H1 (cell line): ENCODE data around the gene CCDC83. TPM values are rescaled to one million over a fixed set of nuclear protein-coding genes. Genes with fewer than 3 reads are reported as not detected.

Source experiments
- CTCF ChIA-PET: fragments of 300-600 bp; sonication (Branson Sonifier 250); formaldehyde crosslinking; loops from one replicate; lab custom pipeline; 2021; ENCODE audit not compliant: partially characterized antibody; lab: Charles Lee
- POLR2A ChIA-PET: fragments of 300-600 bp; sonication (Branson Sonifier 250); formaldehyde crosslinking; loops from one replicate; lab custom pipeline; 2021; ENCODE audit warnings: inconsistent platforms; ENCODE audit not compliant: partially characterized antibody; lab: Charles Lee
- DNase-seq, 2 experiments: peaks; one replicate each; pipeline versions ENCODE4 v3.0.0 to v3.0.0-alpha.2; 2010 to 2022; ENCODE audit warnings: low spot score in 2 of 2, low read depth in 1 of 2, mixed read lengths in 1 of 2
- FAIRE-seq: peaks from 2 replicates; lab custom pipeline; 2011; peaks lifted over from hg19 to GRCh38; lab: Jason Lieb, UNC
- H2AFZ ChIP-seq: 2 replicates; pipeline ENCODE4 v1.8.1; 2012; ENCODE audit warnings: low read length, inconsistent platforms
- H2AK5ac ChIP-seq: 2 replicates; pipeline ENCODE4 v1.6.1; 2013; ENCODE audit warnings: low read depth, low read length
- H2BK120ac ChIP-seq: replicated peaks from 2 replicates; pipeline ENCODE3; 2013; ENCODE audit warnings: low read depth, low read length, inconsistent platforms
- H2BK12ac ChIP-seq: 2 replicates; pipeline ENCODE4 v1.6.1; 2013; ENCODE audit warnings: low read depth, low read length
- H2BK15ac ChIP-seq: 2 replicates; pipeline ENCODE4 v1.6.1; 2013; ENCODE audit warnings: low read length
- H2BK20ac ChIP-seq: 2 replicates; pipeline ENCODE4 v1.6.1; 2013; ENCODE audit warnings: low read length
- H2BK5ac ChIP-seq: 2 replicates; pipeline ENCODE4 v1.6.1; 2013; ENCODE audit warnings: low read depth, low read length
- H3K14ac ChIP-seq: 2 replicates; pipeline ENCODE4 v1.6.1; 2013; ENCODE audit warnings: inconsistent platforms; ENCODE audit not compliant: insufficient read length
- H3K18ac ChIP-seq: 2 replicates; pipeline ENCODE4 v1.6.1; 2013; ENCODE audit warnings: low read length; ENCODE audit errors: extremely low read depth
- H3K23ac ChIP-seq: 2 replicates; pipeline ENCODE4 v1.6.1; 2013; ENCODE audit warnings: inconsistent platforms; ENCODE audit not compliant: insufficient read length
- H3K23me2 ChIP-seq: 2 replicates; pipeline ENCODE4 v1.6.1; 2013; ENCODE audit warnings: low read depth, low read length
- H3K27ac ChIP-seq: 2 replicates; pipeline ENCODE4 v1.6.1; 2011; ENCODE audit warnings: low read depth, low read length, inconsistent platforms
- H3K27me3 ChIP-seq, 4 experiments: replicated peaks in 1 of 4; 1 replicate in 1 of 4; 2 replicates in 3 of 4; pipeline versions ENCODE4 v1.6.1 to v1.8.1; 2011 to 2013; ENCODE audit warnings: low read length in 3 of 4, mild to moderate bottlenecking in 3 of 4, inconsistent platforms in 2 of 4, mixed read lengths in 2 of 4, moderate library complexity in 1 of 4; ENCODE audit not compliant: control insufficient read depth in 3 of 4, insufficient read depth in 3 of 4; ENCODE audit errors: extremely low read depth in 1 of 4
- H3K36me3 ChIP-seq, 4 experiments: 2 replicates each; pipeline versions ENCODE4 v1.6.1 to v1.8.1; 2011 to 2013; ENCODE audit warnings: mild to moderate bottlenecking in 4 of 4, low read length in 3 of 4, moderate library complexity in 2 of 4, control low read depth in 1 of 4, inconsistent platforms in 1 of 4; ENCODE audit not compliant: insufficient read depth in 4 of 4, control insufficient read depth in 2 of 4
- H3K4ac ChIP-seq: replicated peaks from 2 replicates; pipeline ENCODE3; 2013; ENCODE audit warnings: low read length, low read depth, mixed read lengths, inconsistent platforms; ENCODE audit not compliant: insufficient read length
- H3K4me1 ChIP-seq, 4 experiments: replicated peaks in 1 of 4; 1 replicate in 1 of 4; 2 replicates in 3 of 4; pipeline versions ENCODE4 v1.6.1 to v1.8.1; 2011 to 2013; ENCODE audit warnings: low read length in 3 of 4, inconsistent platforms in 2 of 4, mixed read lengths in 1 of 4; ENCODE audit not compliant: insufficient read depth in 4 of 4, control insufficient read depth in 3 of 4
- H3K4me2 ChIP-seq, 2 experiments: 2 replicates each; pipeline versions ENCODE4 v1.6.1 to v1.8.1; 2011 to 2013; ENCODE audit warnings: low read depth in 2 of 2, low read length in 2 of 2, control low read depth in 1 of 2, inconsistent platforms in 1 of 2, mild to moderate bottlenecking in 1 of 2; ENCODE audit not compliant: insufficient read depth in 1 of 2
- H3K4me3 ChIP-seq, 4 experiments: fragments of 200-600, 300-600 bp in 1 of 4; sonication (generic), shearing (Covaris generic), sonication (Bioruptor Twin) in 1 of 4; 2 replicates each; pipeline versions ENCODE4 v1.5.1 to v1.8.1; 2011 to 2016; ENCODE audit warnings: low read length in 4 of 4, low read depth in 3 of 4, control low read depth in 2 of 4, inconsistent platforms in 2 of 4, mild to moderate bottlenecking in 2 of 4, mixed read lengths in 1 of 4, moderate library complexity in 1 of 4; ENCODE audit not compliant: insufficient read depth in 2 of 4; ENCODE audit errors: extremely low read depth in 1 of 4
- H3K56ac ChIP-seq: replicated peaks from 2 replicates; pipeline ENCODE3; 2013; ENCODE audit warnings: low read depth, mild to moderate bottlenecking, mixed read lengths, low read length, inconsistent platforms; ENCODE audit not compliant: insufficient read length
- H3K79me1 ChIP-seq: 2 replicates; pipeline ENCODE4 v1.6.1; 2013; ENCODE audit warnings: low read depth, low read length, control low read depth
- H3K79me2 ChIP-seq, 2 experiments: 2 replicates each; pipeline versions ENCODE4 v1.6.1 to v1.8.1; 2012 to 2013; ENCODE audit warnings: low read length in 2 of 2, mild to moderate bottlenecking in 2 of 2, inconsistent platforms in 1 of 2; ENCODE audit not compliant: insufficient read depth in 2 of 2, control insufficient read depth in 1 of 2
- H3K9ac ChIP-seq, 4 experiments: replicated peaks in 1 of 4; 1 replicate in 1 of 4; 2 replicates in 3 of 4; pipeline versions ENCODE4 v1.6.1 to v1.8.1; 2011 to 2013; ENCODE audit warnings: low read depth in 3 of 4, low read length in 3 of 4, control low read depth in 2 of 4, mild to moderate bottlenecking in 2 of 4, moderate library complexity in 2 of 4, inconsistent platforms in 1 of 4; ENCODE audit errors: extremely low read depth in 1 of 4
- H3K9me3 ChIP-seq, 2 experiments: 2 replicates each; pipeline versions ENCODE4 v1.6.1 to v1.8.1; 2012 to 2013; ENCODE audit warnings: mild to moderate bottlenecking in 2 of 2, moderate library complexity in 2 of 2, control low read depth in 1 of 2, inconsistent platforms in 1 of 2, low read depth in 1 of 2, low read length in 1 of 2, mixed read lengths in 1 of 2; ENCODE audit not compliant: insufficient read depth in 2 of 2
- H4K20me1 ChIP-seq, 2 experiments: replicated peaks in 1 of 2; 2 replicates each; pipeline versions ENCODE3 to v1.8.1; 2011 to 2013; ENCODE audit warnings: inconsistent platforms in 2 of 2, low read length in 2 of 2, mild to moderate bottlenecking in 1 of 2; ENCODE audit not compliant: insufficient read depth in 2 of 2, control insufficient read depth in 1 of 2
- H4K5ac ChIP-seq: 2 replicates; pipeline ENCODE4 v1.6.1; 2013; ENCODE audit warnings: low read length, low read depth, mixed read lengths, inconsistent platforms; ENCODE audit not compliant: insufficient read length
- H4K8ac ChIP-seq: 2 replicates; pipeline ENCODE4 v1.8.0; 2013; ENCODE audit warnings: mild to moderate bottlenecking, moderate library complexity, low read length, inconsistent platforms; ENCODE audit not compliant: insufficient read depth; ENCODE audit errors: extremely low read depth
- H4K91ac ChIP-seq: replicated peaks from 2 replicates; pipeline ENCODE3; 2013; ENCODE audit warnings: low read length, mixed read lengths, inconsistent platforms; ENCODE audit not compliant: insufficient read length
- ATF3 ChIP-seq: IDR thresholded peaks from 2 replicates; pipeline ENCODE4 v1.6.1; 2011; ENCODE audit warnings: low read depth, mild to moderate bottlenecking, low read length; ENCODE audit not compliant: insufficient read depth
- CBX8 ChIP-seq: fragments of 300-800, 300-1000 bp; sonication (generic); IDR thresholded peaks from 2 replicates; pipeline ENCODE4 v1.7.1; 2016; ENCODE audit warnings: low read depth, low read length, borderline replicate concordance
- EZH2 ChIP-seq: fragments of 200-600 bp; sonication (generic); IDR thresholded peaks from 2 replicates; pipeline ENCODE4 v1.7.1; 2012; ENCODE audit warnings: low read depth, mild to moderate bottlenecking, moderate library complexity, low read length, inconsistent platforms; ENCODE audit not compliant: severe bottlenecking
- HDAC6 ChIP-seq: IDR thresholded peaks from one replicate; pipeline ENCODE4 v1.7.1; 2012; ENCODE audit warnings: low read depth, mild to moderate bottlenecking, inconsistent platforms, low read length, moderate library complexity
- NANOG ChIP-seq: IDR thresholded peaks from 2 replicates; pipeline ENCODE4 v1.6.1; 2011; ENCODE audit warnings: low read length, low read depth, mild to moderate bottlenecking, inconsistent platforms; ENCODE audit not compliant: insufficient read depth, poor library complexity, severe bottlenecking
- POLR2A ChIP-seq, 2 experiments: IDR thresholded peaks; 1 replicate in 1 of 2; 2 replicates in 1 of 2; pipeline ENCODE4 v1.6.1; 2011; ENCODE audit warnings: low read depth in 2 of 2, low read length in 2 of 2, mild to moderate bottlenecking in 2 of 2; ENCODE audit errors: control extremely low read depth in 1 of 2
- POLR2AphosphoS5 ChIP-seq: IDR thresholded peaks from 2 replicates; pipeline ENCODE4 v1.6.1; 2011; ENCODE audit warnings: low read depth, low read length
- RAD21 ChIP-seq, 2 experiments: IDR thresholded peaks in 1 of 2; conservative IDR thresholded peaks in 1 of 2; 2 replicates each; pipeline ENCODE4 v1.6.1; 2011; ENCODE audit warnings: low read depth in 2 of 2, low read length in 2 of 2, improper control_type of control experiment in 1 of 2, inconsistent platforms in 1 of 2, mild to moderate bottlenecking in 1 of 2, moderate library complexity in 1 of 2
- TBP ChIP-seq: IDR thresholded peaks from 2 replicates; pipeline ENCODE4 v1.6.1; 2011; ENCODE audit warnings: low read depth, low read length, improper control_type of control experiment
- WGBS, 2 experiments: shearing (Covaris generic) in 1 of 2; methylation state at CpG; one replicate each; pipeline versions ENCODE4 v1.1.6 to v1.1.7; 2013 to 2015; ENCODE audit warnings: low lambda C conversion rate in 2 of 2, mixed read lengths in 2 of 2, inconsistent platforms in 1 of 2, low coverage in 1 of 2, missing lambda C conversion rate in 1 of 2; ENCODE audit not compliant: insufficient replicate concordance in 2 of 2, insufficient coverage in 1 of 2, insufficient read length in 1 of 2; ENCODE audit errors: extremely low coverage in 1 of 2, missing lambda C conversion rate in 1 of 2; 5-methylcytosine and 5-hydroxymethylcytosine counted together
- polyA plus RNA-seq, 7 experiments: library from polyadenylated mRNA; depleted of rRNA in 3 of 7; stranded (reverse) in 5 of 7; unstranded in 2 of 7; fragments of >200 nt in 5 of 7; fragments of 200-250 nt in 2 of 7; gene quantifications; 1 replicate in 5 of 7; 2 replicates in 1 of 7; 4 replicates in 1 of 7; pipeline versions ENCODE4 v1.2.1 to v1.2.3, GENCODE V29; 2011 to 2013; ENCODE audit warnings: missing spikeins in 2 of 7, mixed read lengths in 2 of 7
- total RNA-seq: library from RNA; stranded (reverse); fragmentation: NEBNext Ultra II Directional; extraction: Animal tissue kit (Norgen Biotek cat#: 25700); gene quantifications from 2 replicates; pipeline ENCODE4 v1.2.1, GENCODE V29; 2021

Gene CCDC83
- total and polyA plus RNA-seq, 2 of the 8 experiments (the other 6 are each of a cell fraction or from before 2014, with no cell fraction given), result not detected

GRCh38 chr11:85869781-85870180 is 14.6 kb downstream of the CCDC83 start:
- H3K79me1 ChIP-seq, result no peaks in the 10 kb centered on the region
- TF ChIP-seq CBX8, result no peak
- no peak for TF ChIP-seq ATF3
- no peak for TF ChIP-seq HDAC6
- TF ChIP-seq EZH2, result no peak
- no peak for TF ChIP-seq NANOG
- no peak for TF ChIP-seq POLR2A (IDR thresholded peaks at IDR 0.05; ENCODE audit: control extremely low read depth in 1 of 2, low read depth in 2 of 2, low read length in 2 of 2)
- TF ChIP-seq RAD21 (IDR thresholded peaks at IDR 0.05 in 1 of 2, conservative IDR thresholded peaks at IDR 0.05 in 1 of 2; ENCODE audit: low read depth in 2 of 2, low read length in 2 of 2), result no peak
- TF ChIP-seq TBP, result no peak
- no peak for TF ChIP-seq POLR2AphosphoS5
- CTCF ChIA-PET, result no interaction called here

More at GRCh38 chr11:85869781-85870180, 14.6 kb downstream of the CCDC83 start:
- H3K79me2 ChIP-seq, result no peaks in the 10 kb centered on the region
- no peak overlapping the region for H4K91ac ChIP-seq
- no peak overlapping the region for H2BK12ac ChIP-seq
- no peak overlapping the region for H3K4ac ChIP-seq
- FAIRE-seq, result no peak
- H3K4me1 ChIP-seq, result no peaks in the 10 kb centered on the region
- H2BK15ac ChIP-seq, result no peak overlapping the region
- no peaks in the 10 kb centered on the region for H3K9me3 ChIP-seq
- no peak for DNase-seq
- no peak overlapping the region for H2BK5ac ChIP-seq
- H3K4me3 ChIP-seq, result no peak overlapping the region
- H3K27ac ChIP-seq, result no peak overlapping the region
- H3K27me3 ChIP-seq, result no peaks in the 10 kb centered on the region
- H2BK120ac ChIP-seq, result no peak overlapping the region
- POLR2A ChIA-PET, result no interaction called here
- no peak overlapping the region for H3K18ac ChIP-seq
- no peak overlapping the region for H3K56ac ChIP-seq
- H2BK20ac ChIP-seq, result no peak overlapping the region
- H3K23ac ChIP-seq, result no peak overlapping the region
- no peak overlapping the region for H4K5ac ChIP-seq
- WGBS, 2 experiments, result 93% methylated on average over 2 of the region's 2 CpGs; no CpG with 5 or more reads in 1 of the 2 experiments
- H3K9ac ChIP-seq, result no peak overlapping the region
- no peak overlapping the region for H3K14ac ChIP-seq
- no peaks in the 10 kb centered on the region for H4K20me1 ChIP-seq
- H2AK5ac ChIP-seq, result no peak overlapping the region
- H4K8ac ChIP-seq, result no peak overlapping the region
- H3K23me2 ChIP-seq, result no peaks in the 10 kb centered on the region
- H3K36me3 ChIP-seq, result no peaks in the 10 kb centered on the region
- H3K4me2 ChIP-seq, result no peak overlapping the region
- H2AFZ ChIP-seq, result no peak overlapping the region
